Prostate gland (tissue), 2 donors: ENCODE results near the gene CHCHD6.

Experiments
- POLR2A ChIP-seq: fragments of 450-650 bp; IDR thresholded peaks from one replicate; pipeline ENCODE4 v1.6.1; 2016; ENCODE audit warnings: antibody characterized with exemption, mild to moderate bottlenecking
- POLR2AphosphoS5 ChIP-seq: sonication (generic); formaldehyde crosslinking; IDR thresholded peaks from one replicate; pipeline ENCODE4 v1.6.1; 2017; ENCODE audit warnings: antibody characterized with exemption
- TF ChIP-seq, protein P1 (sequence below), 4 experiments: fragments of 200-600 bp in 2 of 4; fragments of 450-650 bp in 2 of 4; sonication (generic) in 2 of 4; IDR thresholded peaks; 1 replicate in 3 of 4; 2 replicates in 1 of 4; pipeline ENCODE4 v1.5.1; 2016 to 2019; ENCODE audit warnings: antibody characterized with exemption in 4 of 4, mild to moderate bottlenecking in 2 of 4, moderate library complexity in 2 of 4

DNA sequence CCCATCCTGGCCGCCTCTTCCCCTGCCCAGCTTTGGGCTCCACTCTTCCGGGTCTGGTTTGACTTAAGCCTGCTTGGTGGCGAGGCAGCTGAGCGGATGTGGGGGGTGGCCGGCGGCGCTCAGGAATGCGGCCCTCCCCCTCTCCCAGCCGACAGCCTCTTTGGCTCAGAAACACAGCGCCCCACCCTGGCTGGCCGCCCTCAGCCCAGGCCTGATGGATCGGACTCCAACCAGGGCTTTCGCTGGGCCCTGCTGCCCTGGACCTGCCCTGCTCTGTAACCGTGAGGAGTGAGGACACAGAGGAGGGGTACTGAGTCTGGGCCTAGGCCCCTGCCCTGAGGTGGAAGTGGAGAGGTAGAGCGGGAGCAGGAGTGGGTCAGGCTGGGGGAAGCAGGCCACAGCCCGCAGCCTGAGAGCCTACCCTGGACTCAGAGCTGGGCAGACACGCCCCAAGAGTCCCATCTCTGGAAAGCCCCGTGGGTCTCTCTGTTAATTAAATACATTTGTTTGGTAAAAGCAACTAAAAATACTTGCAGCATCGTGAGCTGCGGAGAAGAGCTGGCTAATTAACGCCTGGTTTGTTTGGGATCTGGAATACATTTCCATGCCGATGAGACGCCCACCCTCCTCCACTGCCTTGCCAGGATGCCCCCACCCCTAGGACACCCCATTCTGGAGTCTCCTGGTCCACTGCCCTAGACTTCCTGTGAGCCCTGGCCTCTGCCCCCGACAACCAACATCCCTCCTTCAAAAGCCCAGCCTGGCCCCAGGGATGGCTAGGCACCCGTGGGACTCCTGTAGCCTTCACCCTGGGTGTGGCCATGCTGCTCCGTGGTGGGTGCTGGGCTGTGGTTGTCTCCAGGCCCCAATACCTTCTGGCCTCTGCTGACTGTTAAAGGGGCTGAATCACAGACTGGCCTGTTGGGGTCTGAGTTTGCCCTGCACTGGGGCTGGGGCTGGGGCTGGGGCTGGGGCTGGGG is 298.4 kb downstream of the CHCHD6 start:
- TF ChIP-seq, protein P1, sequence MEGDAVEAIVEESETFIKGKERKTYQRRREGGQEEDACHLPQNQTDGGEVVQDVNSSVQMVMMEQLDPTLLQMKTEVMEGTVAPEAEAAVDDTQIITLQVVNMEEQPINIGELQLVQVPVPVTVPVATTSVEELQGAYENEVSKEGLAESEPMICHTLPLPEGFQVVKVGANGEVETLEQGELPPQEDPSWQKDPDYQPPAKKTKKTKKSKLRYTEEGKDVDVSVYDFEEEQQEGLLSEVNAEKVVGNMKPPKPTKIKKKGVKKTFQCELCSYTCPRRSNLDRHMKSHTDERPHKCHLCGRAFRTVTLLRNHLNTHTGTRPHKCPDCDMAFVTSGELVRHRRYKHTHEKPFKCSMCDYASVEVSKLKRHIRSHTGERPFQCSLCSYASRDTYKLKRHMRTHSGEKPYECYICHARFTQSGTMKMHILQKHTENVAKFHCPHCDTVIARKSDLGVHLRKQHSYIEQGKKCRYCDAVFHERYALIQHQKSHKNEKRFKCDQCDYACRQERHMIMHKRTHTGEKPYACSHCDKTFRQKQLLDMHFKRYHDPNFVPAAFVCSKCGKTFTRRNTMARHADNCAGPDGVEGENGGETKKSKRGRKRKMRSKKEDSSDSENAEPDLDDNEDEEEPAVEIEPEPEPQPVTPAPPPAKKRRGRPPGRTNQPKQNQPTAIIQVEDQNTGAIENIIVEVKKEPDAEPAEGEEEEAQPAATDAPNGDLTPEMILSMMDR (IDR thresholded peaks at IDR 0.05) = peak in 2 of 4 experiments; percentile 39 to 57
- TF ChIP-seq POLR2A (no peak), POLR2AphosphoS5 (peak; percentile 34)
